SHP77 (cell line): Measurements from ENCODE around the gene SLC6A19.
"Not testable (repeated sequence)": the region's sequence is repeated elsewhere in the genome, so short reads cannot be mapped to it uniquely, and the experiment has no call there.

Source experiments
- DNase-seq, 2 experiments: peaks; one replicate each; lab custom pipeline; 2025; lab: John Stamatoyannopoulos, UW

SLC6A19 gene

DNA sequence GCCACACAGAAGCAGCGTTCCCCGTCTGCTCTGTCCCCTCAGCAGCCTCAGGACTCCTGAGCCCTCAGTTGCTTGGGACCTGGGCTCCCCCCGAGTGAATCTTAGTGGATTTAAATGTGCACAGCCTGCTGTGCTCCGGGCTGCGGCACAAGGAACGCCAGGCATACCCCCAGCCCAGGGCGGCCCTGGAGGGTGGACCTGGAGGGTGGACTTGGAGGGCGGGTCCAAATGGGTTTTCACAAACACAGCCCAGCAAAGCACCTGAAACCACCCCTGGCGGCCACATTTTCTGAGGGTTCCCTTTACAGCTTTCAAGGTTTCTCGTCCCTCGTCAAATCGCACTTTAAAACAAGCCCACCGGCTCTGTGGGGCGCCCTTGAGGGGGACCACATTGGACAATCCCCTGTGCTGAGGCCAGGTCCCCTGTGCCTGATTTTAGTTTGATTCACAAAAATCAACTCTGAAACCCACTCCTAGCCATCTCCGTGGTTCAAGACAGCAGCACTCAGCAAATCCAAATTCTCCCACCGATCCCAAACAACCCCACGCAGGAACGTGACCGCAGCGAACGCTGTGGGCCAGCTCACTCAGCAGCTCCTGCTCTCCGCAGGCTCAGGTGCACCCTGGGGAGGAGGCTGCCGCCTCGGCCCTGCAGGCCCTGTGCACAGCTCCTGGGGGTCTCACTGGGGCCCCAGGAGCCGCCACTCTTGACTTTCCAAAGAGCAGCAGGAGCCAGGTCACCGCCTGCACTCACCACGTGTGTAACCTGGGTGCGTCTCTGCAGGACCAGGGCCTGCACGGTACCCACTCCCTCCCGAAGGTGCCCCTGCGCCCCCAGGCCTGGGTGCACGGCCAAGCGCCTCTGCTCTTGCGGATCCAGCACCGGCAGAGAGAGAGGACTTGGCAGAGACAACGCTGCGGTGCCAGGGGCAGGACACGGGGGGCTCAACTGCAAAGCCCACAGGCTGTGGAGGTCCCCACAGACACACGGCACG, 64.4 kb downstream of the SLC6A19 start:
- no peak for DNase-seq

DNA sequence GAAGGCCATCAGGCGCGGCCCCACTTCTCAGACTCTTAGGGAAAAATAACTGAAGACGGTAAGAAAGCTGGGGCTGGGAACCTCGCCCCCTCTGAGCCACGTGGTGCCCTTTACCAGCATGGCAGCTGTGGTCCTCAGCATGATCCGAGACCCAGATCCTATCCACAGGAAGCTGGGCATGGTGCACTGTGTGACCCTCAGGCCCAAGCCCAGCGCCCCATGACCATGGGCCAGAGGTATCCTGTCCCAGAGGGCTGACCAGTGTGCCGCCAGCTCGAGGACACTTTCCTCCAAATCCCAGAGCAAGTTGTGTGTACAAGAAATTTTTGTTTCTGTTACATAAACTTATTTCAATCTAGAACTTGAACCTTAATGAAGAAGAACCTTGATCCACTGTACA, 65.4 kb downstream of the SLC6A19 start:
- DNase-seq: no peak

DNA sequence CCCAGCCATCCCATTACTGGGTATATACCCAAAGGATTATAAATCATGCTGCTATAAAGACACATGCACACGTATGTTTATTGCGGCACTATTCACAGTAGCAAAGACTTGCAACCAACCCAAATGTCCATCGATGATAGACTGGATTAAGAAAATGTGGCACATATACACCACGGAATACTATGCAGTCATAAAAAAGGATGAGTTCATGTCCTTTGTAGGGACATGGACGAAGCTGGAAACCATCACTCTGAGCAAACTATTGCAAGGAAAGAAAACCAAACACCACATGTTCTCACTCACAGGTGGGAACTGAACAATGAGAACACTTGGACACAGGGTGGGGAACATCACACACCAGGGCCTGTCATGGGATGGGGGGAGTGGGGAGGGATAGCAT, 66.1 kb downstream of the SLC6A19 start:
- not testable (repeated sequence) for DNase-seq

DNA sequence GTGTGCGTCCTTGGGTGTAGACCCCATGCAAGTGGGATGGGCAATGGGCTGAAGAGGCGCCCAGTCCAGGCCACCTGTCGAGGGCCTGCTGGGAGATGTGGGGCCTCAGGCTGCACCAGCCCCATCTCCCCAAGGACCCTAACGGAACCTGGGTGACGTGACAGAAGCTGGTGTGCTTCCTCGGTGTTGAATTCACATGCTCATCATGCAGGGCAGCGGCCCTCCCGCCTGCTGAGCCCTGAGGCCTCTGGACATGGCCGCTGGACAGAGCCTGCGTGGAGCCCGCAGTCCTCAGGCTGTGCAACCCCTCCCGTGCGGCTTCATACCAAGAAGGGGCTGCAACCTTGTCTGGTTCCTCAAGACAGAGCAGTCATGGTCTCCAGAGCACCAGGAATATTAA, 66.7 kb downstream of the SLC6A19 start:
- no peak for DNase-seq

DNA sequence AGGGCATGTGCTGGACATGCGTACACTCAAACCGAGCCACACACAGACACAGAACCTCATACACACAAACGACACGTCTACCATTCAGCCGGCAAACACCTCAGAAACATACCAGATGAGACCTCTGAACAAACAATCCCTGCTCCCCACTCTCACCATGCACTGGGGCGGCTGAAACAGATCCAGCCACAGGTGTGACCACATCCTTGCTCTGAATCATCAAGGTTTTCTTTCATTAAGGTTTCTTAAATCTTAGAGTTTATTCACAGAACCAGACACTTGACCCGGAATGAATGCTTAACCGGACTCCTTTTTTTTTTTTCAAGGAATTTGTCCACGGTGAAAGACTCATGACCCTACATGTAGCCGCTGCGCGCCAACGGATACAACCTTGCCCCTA, 67.3 kb downstream of the SLC6A19 start:
- no peak for DNase-seq

DNA sequence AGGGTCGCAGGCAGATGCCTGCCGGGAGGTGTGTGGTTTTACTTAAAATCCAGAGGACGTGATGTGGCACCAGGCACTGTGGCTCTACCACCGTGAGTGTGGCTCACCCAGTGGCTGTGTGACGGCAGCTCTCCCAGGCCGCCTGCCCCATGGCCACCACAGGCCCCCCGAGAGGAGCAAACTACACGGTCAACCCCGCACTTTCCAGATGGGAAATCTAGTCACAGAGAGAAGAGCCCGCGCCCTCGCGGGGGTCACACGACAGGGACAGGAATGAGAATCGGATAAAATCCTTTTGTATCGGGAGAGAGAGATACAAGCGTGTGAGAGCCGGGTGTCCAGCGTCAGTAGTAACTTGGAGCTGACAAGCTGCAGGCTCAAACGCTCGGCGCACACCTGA, 69.0 kb downstream of the SLC6A19 start:
- no peak for DNase-seq

DNA sequence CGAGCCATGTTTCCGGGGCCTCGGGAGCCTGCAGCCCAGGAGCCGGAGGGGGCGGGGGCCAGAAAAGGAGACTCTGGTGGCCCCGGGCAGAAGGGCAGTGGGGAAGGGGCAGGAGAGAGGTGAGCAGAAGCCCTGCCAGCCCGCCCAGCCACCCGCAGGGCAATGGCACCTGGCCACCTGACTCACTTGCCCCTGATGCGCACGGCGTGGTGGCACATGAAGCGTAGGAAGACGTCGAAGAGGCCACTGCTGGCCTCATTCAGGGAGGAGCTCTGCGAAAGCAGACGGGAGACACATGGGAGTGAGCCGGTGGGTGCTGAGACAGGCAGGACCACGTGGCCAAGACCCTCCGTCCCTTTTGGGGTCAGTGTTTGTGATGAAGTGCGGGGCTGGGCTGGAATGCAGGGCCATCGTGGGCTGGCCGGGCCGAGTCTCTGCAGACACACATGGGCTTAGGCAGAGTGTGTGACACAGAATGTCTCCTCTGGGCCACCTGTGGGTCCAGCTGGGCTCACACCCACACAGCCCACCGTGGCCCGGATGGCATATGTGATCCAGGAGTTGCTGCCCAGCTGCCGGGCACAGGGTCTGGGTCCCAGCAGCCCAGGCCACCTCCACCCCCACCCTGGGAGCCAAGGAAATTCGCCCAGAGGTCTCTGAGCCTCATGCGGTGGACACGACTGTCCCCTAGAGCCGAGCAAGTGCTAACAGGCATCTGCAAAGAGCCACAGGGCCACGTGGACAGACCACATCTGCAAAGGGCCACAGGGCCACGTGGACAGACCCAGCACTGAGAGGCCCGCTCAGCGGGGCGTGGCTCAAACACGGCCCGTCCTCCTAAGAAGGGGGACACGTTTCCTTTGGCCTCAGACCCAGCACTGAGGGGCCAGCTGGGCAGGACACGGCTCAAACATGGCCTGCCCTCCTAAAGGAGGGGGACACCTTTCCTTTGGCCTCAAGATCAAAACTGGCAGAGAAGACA, 69.8 kb downstream of the SLC6A19 start:
- DNase-seq: no peak

DNA sequence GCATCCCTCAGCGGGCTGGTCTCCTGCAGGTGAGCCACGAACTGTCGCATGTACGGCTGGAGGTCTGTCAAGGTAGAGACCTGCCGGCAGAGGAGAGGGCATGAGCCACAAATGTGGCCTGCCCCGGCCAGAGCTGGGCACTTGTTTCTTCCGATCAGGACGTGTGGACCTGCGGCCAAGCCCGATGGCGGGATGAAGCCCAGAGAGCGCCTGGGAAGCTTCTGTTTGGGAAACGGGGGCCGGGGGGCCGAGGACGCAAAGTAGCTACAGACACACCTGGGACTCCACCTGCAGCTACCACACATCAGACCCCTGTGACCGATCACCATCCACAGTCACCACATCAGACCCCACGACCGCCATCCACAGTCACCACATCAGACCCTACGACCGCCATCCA, 70.8 kb downstream of the SLC6A19 start:
- no peak for DNase-seq

DNA sequence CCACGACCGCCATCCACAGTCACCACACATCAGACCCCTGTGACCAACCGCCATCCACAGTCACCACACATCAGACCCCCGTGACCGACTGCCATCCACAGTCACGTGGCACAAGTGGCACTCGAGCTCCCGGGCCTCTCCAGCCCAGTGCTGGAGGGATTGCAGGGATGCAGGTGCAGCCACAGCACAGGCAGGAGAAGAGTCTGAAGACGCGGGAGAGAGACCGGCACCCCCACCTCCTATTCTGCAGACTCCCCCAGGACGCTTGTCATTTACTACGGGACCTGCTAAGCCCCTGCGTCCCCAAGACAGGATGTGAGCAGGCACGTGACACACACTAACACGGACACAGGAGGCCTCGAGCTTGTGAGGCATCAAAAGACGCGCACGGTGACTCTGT, 72.3 kb downstream of the SLC6A19 start:
- DNase-seq: no peak

DNA sequence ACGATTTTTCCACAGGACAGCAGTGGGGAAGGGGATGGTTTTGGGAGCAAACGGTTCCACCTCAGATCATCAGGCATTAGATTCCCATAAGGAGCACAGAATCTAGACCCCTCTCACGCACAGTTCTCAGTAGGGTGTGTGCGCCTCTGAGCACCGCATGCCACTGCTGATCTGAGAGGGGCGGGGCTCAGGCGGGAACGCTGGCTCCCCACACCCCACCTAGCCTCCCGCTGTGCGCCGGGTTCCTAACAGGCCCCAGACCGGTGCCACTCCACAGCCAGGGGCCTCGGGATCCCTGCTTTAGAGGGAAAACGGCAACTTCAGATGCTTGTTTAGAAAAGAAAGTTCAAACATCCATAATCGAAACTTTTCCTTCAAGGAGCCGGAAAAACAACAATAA, 73.1 kb downstream of the SLC6A19 start:
- no peak for DNase-seq
